Measurements from ENCODE around the gene CCDC40.

The CCDC40 gene

DNA sequence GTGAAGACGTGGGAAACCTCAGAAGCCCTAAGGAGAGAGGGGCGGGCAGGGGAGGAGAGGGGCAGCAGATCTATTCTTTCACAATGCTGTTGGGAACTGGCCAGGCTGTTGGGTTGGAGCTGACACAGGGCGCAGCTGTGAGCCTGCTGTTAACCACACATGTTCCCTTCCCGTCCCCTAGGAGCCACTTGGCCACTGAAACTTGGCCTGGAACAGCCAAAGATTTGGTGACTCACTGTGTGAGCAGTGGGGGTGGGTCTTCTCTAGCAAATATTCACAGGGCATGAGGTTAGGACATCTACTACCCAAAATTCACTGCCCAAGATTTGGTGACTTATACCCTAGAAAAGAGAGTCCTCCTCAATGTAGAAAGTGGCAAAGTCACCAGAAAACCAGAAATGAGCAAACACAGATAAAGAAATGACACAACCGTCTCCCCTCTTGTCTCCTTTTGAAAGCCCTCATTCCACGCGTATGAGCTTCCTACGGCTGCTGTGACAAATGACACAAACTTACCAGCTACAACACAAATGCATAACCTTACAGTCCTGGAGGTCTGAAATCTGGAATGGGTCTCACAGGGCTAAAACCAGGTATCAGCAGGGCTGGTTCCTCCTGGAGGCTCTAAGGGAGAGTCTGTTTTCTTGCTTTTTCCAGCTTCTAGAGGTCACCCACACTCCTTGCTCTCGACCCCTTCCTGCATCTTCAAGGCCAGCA, 7.0 kb upstream of the CCDC40 start:
- peak overlapping the region in 8 of 11 experiments; percentile 43 to 70 (median 58); a peak in 17 of 22 replicates for H3K9ac ChIP-seq
- H3K4me3 ChIP-seq = peak overlapping the region in 2 of 10 experiments; percentile 9 to 10; a peak in 1 of 20 replicates
- H4K20me1 ChIP-seq = peaks cover 8 to 63% (median 26%) of the 10 kb centered on the region in 11 experiments; a peak in 14 of 22 replicates
- H3K27me3 ChIP-seq = peaks cover 7 to 20% (median 14%) of the 10 kb centered on the region in 11 experiments; a peak in 20 of 22 replicates
- no peaks in the 10 kb centered on the region; a peak in 1 of 22 replicates for H3K36me3 ChIP-seq
- H3K27ac ChIP-seq = peak overlapping the region in 9 of 11 experiments; percentile 11 to 85 (median 77); a peak in 18 of 22 replicates
- H3K4me2 ChIP-seq = peak overlapping the region; percentile 74 to 88 (median 83)
- TF ChIP-seq Cebpa-rat (IDR thresholded peaks at IDR 0.05) = peak in 6 of 11 experiments; percentile 15 to 81 (median 60); a peak in 9 of 22 replicates
- peaks cover 25 to 79% (median 52%) of the 10 kb centered on the region in 10 experiments for H3K4me1 ChIP-seq
- no peaks in the 10 kb centered on the region for H3K9me3 ChIP-seq (replicated peaks in 1 of 11)

DNA sequence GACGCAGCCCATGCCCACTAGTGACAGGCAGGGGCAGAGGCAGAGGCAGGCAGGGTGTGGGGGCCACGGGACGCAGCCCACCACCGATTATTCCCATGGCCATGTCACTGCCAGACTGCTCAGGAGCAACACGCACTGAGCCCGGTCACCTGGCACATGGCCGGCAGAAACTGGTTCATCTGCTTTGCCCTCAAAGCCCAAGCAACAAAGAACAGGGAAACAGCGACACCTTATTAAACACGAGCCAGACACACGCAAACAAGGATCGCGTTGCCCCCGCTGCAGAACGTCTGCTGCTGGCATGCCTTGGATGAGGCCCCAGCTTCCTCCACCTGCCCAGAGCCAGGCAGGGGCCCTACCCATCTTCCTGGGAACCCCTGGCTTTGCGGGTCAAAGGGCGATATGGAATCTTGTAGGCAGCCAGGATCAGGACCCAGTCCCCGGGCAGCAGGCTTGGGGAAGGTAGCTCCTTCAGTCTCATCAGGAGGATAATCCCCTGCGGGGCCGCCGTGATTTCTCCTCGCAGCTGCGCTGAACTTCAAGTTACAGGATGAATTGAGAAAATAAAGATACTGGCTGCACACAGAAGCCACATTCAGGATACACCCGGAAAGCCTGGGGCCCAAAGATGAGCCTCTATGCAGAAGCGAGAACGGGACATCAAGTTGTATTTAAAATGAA, 5.6 kb upstream of the CCDC40 start:
- Histone ChIP-seq H3K4me2 (peak overlapping the region in 10 of 11 experiments; percentile 74 to 88 (median 84); a peak in 16 of 22 replicates), H4K20me1 (peaks cover 12 to 72% (median 22%) of the 10 kb centered on the region in 11 experiments; a peak in 15 of 22 replicates), H3K27me3 (peaks cover 7 to 33% (median 26%) of the 10 kb centered on the region in 11 experiments; a peak in 20 of 22 replicates), H3K9me3 (replicated peaks in 1 of 11) (no peaks in the 10 kb centered on the region), H3K27ac (peak overlapping the region in 9 of 11 experiments; percentile 11 to 85 (median 77); a peak in 15 of 22 replicates), H3K9ac (peak overlapping the region in 3 of 11 experiments; percentile 29 to 68 (median 63); a peak in 1 of 22 replicates), H3K4me1 (peaks cover 31 to 88% (median 59%) of the 10 kb centered on the region in 10 experiments), H3K36me3 (no peaks in the 10 kb centered on the region; a peak in 1 of 22 replicates), H3K4me3 (no peak overlapping the region)
- TF ChIP-seq Cebpa-rat (IDR thresholded peaks at IDR 0.05) = no peak

DNA sequence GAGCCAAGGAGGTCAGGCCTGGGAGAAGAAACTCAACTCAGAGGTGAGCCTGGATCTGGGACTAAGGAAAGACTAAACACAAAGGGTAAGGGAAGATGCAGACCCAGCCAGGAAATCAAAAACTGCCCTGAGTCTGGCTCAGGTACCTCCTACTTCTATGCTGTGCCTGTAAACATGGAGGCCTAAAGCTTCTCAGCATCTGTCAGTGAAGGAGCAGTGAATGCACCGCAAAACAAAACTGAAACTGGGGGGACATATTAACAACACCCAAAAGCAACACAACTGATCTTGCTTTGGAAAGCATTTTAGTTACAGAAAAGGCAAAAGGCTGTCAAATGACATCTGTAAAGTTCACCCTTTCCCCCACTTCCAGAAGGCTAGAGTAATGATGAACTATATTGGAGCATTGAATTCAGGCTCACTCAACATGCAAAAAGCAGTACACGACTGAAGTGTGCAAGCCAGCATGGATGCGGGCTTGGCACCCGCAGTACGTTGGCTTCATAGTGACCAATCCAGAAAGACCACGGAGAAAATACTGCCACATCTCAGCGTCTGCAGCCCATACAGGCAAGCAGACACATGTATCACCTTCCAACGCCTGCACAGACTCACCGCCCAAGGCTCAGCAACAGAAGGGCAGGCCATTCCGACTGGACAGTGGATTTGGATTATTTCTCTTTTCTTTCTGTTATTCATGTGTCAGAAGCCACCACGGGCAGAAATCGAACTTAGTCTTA, 4.6 kb upstream of the CCDC40 start:
- Histone ChIP-seq H3K36me3 (no peaks in the 10 kb centered on the region; a peak in 1 of 22 replicates), H3K9me3 (replicated peaks in 1 of 11) (no peaks in the 10 kb centered on the region), H4K20me1 (peaks cover 12 to 67% (median 22%) of the 10 kb centered on the region in 11 experiments; a peak in 16 of 22 replicates), H3K9ac (no peak overlapping the region), H3K4me1 (peaks cover 33 to 91% (median 65%) of the 10 kb centered on the region in 10 experiments), H3K27me3 (peaks cover 16 to 43% (median 36%) of the 10 kb centered on the region in 11 experiments), H3K4me3 (no peak overlapping the region), H3K27ac (peak overlapping the region in 4 of 11 experiments; percentile 8 to 85 (median 79); a peak in 4 of 22 replicates), H3K4me2 (peak overlapping the region in 8 of 11 experiments; percentile 7 to 88 (median 79); a peak in 11 of 22 replicates)
- TF ChIP-seq Cebpa-rat (IDR thresholded peaks at IDR 0.05) = no peak

DNA sequence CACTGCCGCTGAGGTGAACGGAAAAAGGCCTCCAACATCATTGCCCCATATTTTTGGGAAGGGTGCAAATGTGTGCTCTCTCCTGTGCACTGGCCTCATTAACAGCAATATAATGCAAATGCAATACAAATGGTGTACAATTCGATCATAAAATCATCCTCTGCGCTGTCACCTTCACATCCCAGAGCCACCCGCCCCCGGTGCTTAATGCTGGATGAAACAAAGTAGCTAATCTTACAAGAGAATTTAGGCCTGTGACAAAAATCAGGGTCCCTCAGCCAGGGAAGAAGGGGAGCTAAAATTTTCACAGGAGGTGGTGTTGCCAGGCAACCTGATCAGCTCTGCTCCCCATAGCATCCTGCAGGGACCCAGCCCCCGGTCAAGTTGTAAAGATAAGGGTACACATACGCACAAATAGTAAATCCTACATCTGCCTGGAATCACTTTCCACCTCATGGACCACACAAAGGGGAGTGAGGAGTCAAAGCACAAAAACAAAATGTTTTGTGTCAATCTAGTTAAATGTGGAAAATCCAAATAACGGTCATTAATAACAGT, 3.7 kb upstream of the CCDC40 start:
- H3K36me3 ChIP-seq = no peaks in the 10 kb centered on the region; a peak in 1 of 22 replicates
- H3K27me3 ChIP-seq = peaks cover 22 to 51% (median 44%) of the 10 kb centered on the region in 11 experiments
- H3K27ac ChIP-seq = no peak overlapping the region
- no peaks in the 10 kb centered on the region for H3K9me3 ChIP-seq (replicated peaks in 1 of 11)
- H3K4me2 ChIP-seq = peak overlapping the region in 2 of 11 experiments; percentile 13 to 94; a peak in 4 of 22 replicates
- no peak overlapping the region for H3K4me3 ChIP-seq
- TF ChIP-seq Cebpa-rat (IDR thresholded peaks at IDR 0.05) = no peak
- H3K9ac ChIP-seq = no peak overlapping the region
- H3K4me1 ChIP-seq = peaks cover 35 to 87% (median 67%) of the 10 kb centered on the region in 10 experiments
- H4K20me1 ChIP-seq = peaks cover 12 to 65% (median 22%) of the 10 kb centered on the region in 11 experiments; a peak in 16 of 22 replicates

DNA sequence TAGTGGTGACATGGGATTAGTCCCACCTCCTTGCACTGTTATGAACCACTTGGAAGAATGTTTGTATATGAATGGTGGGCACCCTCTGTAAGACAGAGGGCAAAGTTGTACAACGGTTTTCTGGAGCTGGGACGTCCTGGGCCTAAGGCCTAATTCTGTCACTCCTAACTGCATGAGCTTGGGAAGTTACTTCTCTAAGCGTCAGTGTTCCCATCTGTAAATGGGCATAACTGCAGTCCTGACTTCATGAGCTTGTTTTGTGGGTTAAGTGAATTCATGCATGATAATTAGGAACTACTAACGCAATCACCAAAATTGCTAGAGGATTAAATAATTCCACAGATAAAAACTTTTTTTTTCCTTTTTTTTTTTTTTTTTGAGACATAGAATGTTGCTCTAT, 2.6 kb upstream of the CCDC40 start:
- H3K36me3 ChIP-seq = no peaks in the 10 kb centered on the region
- H3K9ac ChIP-seq = no peak overlapping the region
- no peaks in the 10 kb centered on the region for H3K9me3 ChIP-seq (replicated peaks in 1 of 11)
- peaks cover 27 to 63% (median 55%) of the 10 kb centered on the region in 11 experiments for H3K27me3 ChIP-seq
- H3K4me3 ChIP-seq = no peak overlapping the region
- peaks cover 12 to 62% (median 22%) of the 10 kb centered on the region in 11 experiments; a peak in 16 of 22 replicates for H4K20me1 ChIP-seq
- TF ChIP-seq Cebpa-rat (IDR thresholded peaks at IDR 0.05) = no peak
- peaks cover 26 to 76% (median 56%) of the 10 kb centered on the region in 10 experiments for H3K4me1 ChIP-seq
- peak overlapping the region in 9 of 11 experiments; percentile 8 to 100 (median 94); a peak in 13 of 22 replicates for H3K4me2 ChIP-seq
- H3K27ac ChIP-seq = no peak overlapping the region

DNA sequence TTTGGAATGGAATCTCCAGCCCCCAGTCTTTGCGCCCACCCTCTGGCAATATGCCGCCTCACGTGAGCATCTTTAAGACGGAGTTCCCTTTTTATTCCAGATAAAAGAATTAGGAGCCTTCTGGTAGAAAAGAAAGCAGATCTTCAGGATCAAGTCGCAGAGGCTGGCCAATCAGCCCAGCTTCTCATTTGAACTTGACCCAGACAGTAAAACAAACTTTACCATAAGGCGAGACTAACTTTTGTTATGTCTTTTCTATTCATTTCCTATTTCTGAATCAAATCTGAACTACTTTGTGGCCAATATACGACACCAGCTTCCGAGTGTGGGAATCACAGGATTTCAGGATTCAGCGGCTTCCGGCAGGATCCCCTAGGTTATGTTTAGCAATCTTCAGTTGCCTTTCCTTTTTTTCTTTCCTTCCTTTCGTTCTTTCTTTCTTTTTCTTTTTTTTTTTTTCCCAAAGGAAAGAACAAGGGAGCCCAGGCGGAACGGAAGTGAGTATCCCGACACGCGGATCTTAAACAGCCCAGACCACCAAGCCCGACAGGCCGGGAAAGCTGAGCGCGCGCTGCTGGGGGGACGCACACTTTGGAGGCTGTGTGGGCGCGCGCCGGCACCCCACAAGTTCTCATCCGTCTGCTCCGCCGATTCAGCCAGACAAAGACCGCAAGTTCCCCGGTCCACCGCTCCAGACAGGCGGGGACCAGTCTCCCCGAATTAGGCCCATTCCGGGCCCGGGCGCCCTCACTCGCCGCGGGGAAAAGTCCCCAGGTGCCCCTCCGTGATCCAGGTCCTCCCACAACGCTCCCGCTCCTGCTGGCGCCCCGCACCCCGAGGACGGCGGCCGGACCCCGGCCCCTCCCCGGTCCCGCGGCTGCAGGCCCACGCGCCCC, 1.4 kb upstream of the CCDC40 start:
- Histone ChIP-seq H3K4me2 (peak overlapping the region; percentile 85 to 100 (median 96)), H3K27me3 (peaks cover 27 to 71% (median 58%) of the 10 kb centered on the region in 11 experiments), H3K4me3 (peak overlapping the region; percentile 68 to 84 (median 78)), H3K9ac (peak overlapping the region; percentile 77 to 87 (median 85)), H3K27ac (peak overlapping the region; percentile 40 to 85 (median 76); a peak in 21 of 22 replicates), H3K9me3 (replicated peaks in 1 of 11) (no peaks in the 10 kb centered on the region), H3K36me3 (no peaks in the 10 kb centered on the region), H3K4me1 (peaks cover 14 to 64% (median 44%) of the 10 kb centered on the region in 10 experiments), H4K20me1 (peaks cover 8 to 51% (median 21%) of the 10 kb centered on the region in 11 experiments; a peak in 16 of 22 replicates)
- no peak for TF ChIP-seq Cebpa-rat (IDR thresholded peaks at IDR 0.05)

DNA sequence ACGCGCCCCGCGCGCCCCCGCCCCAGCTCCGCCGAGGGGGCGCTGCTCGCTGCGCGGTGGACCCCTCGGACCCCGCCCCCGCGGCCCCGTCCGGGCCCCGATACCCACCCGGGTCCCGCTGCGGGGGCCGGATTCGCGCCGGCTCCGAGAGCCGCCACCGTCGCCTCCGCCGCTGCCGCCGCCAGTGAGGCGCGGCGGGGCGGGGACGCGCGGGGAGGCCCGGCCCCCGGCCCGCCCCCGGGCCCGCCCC, 830 bp upstream of the CCDC40 start, which contains the start of gene TBC1D16:
TBC1D16 (minus strand) TSS at position 186 of the 250 bp plus-strand sequence. CDS start 22,325 bp downstream, outside the sequence.
- H3K4me2 ChIP-seq = peak within 1 kb of the TSS; percentile 91 to 100 (median 99)
- H3K27ac ChIP-seq = peak within 1 kb of the TSS; percentile 66 to 86 (median 78)
- peaks cover 27 to 71% (median 58%) of the 10 kb centered on the region in 11 experiments for H3K27me3 ChIP-seq
- no peaks in the 10 kb centered on the region for H3K36me3 ChIP-seq
- peaks cover 8 to 45% (median 21%) of the 10 kb centered on the region in 11 experiments; a peak in 16 of 22 replicates for H4K20me1 ChIP-seq
- H3K4me1 ChIP-seq = peaks cover 14 to 58% (median 38%) of the 10 kb centered on the region in 10 experiments
- H3K9me3 ChIP-seq (replicated peaks in 1 of 11) = no peaks in the 10 kb centered on the region
- peak within 1 kb of the TSS; percentile 77 to 91 (median 85) for H3K9ac ChIP-seq
- peak within 1 kb of the TSS; percentile 68 to 84 (median 78) for H3K4me3 ChIP-seq
- no peak for TF ChIP-seq Cebpa-rat (IDR thresholded peaks at IDR 0.05)

All from BLaER1 treated with 17β-estradiol and CSF1 and Interleukin-3, amounts not matched to agents 10 nM and 100 nM (cell line).